ENCODE measurements around the gene DMBT1.

DNA sequence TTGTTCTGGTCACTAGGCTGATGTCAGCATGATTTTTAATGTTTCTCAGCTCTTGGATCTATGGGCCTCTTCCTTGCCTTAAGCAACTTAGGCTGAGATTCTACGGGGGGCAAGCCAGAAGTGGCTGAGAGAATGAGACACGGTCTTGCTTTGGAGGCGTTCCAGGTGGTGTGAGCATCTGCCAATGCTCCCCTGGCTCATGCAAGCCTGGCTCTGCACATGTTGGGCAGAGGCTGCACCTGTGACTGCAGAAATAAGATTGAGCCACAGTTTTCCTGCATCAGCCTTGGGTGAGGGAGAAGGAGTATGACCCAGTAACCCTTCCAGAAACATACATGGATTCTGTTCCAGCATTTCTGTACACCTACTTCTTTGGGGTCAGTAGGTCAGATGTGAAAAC lies 97.2 kb downstream of the DMBT1 start:
- TF ChIP-seq, protein P1, sequence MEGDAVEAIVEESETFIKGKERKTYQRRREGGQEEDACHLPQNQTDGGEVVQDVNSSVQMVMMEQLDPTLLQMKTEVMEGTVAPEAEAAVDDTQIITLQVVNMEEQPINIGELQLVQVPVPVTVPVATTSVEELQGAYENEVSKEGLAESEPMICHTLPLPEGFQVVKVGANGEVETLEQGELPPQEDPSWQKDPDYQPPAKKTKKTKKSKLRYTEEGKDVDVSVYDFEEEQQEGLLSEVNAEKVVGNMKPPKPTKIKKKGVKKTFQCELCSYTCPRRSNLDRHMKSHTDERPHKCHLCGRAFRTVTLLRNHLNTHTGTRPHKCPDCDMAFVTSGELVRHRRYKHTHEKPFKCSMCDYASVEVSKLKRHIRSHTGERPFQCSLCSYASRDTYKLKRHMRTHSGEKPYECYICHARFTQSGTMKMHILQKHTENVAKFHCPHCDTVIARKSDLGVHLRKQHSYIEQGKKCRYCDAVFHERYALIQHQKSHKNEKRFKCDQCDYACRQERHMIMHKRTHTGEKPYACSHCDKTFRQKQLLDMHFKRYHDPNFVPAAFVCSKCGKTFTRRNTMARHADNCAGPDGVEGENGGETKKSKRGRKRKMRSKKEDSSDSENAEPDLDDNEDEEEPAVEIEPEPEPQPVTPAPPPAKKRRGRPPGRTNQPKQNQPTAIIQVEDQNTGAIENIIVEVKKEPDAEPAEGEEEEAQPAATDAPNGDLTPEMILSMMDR (IDR thresholded peaks at IDR 0.05): no peak
- TF ChIP-seq POLR2A (IDR thresholded peaks at IDR 0.05): no peak
